CD14-positive monocyte (primary cell): ENCODE measurements around the gene TLE7. TPM values are rescaled to one million over a fixed set of nuclear protein-coding genes. Genes with fewer than 3 reads are reported as not detected.

Experiments used
- DNase-seq, 3 donors: peaks; one replicate each; pipeline ENCODE4 v3.0.0-alpha.2; 2011 to 2022
- H2AFZ ChIP-seq: 2 replicates; pipeline ENCODE4 v1.6.0; 2012; ENCODE audit warnings: mild to moderate bottlenecking, low read depth, low read length, inconsistent platforms; ENCODE audit not compliant: insufficient read depth, poor library complexity, severe bottlenecking
- H3K27ac ChIP-seq, 2 donors: 1 replicate in 1 of 2; 2 replicates in 1 of 2; pipeline ENCODE4 v1.5.1; 2012 to 2013; ENCODE audit warnings: low read length in 2 of 2, control low read depth in 1 of 2, inconsistent platforms in 1 of 2, low read depth in 1 of 2, mild to moderate bottlenecking in 1 of 2
- H3K27me3 ChIP-seq, 2 donors: one replicate each; pipeline versions ENCODE4 v1.6.0 to v1.6.1; 2011 to 2013; ENCODE audit warnings: low read length in 2 of 2; ENCODE audit not compliant: control insufficient read depth in 2 of 2, insufficient read depth in 2 of 2
- H3K36me3 ChIP-seq, 2 donors: replicated peaks in 1 of 2; 1 replicate in 1 of 2; 2 replicates in 1 of 2; pipeline versions ENCODE4 v1.5.1 to v1.6.1; 2012 to 2013; ENCODE audit warnings: low read length in 2 of 2, control low read depth in 1 of 2, inconsistent platforms in 1 of 2, mild to moderate bottlenecking in 1 of 2; ENCODE audit not compliant: insufficient read depth in 2 of 2, control insufficient read depth in 1 of 2
- H3K4me1 ChIP-seq, 2 donors: 1 replicate in 1 of 2; 2 replicates in 1 of 2; pipeline versions ENCODE4 v1.5.1 to v1.6.1; 2012 to 2013; ENCODE audit warnings: low read length in 2 of 2, control low read depth in 1 of 2, inconsistent platforms in 1 of 2, mild to moderate bottlenecking in 1 of 2, moderate library complexity in 1 of 2; ENCODE audit not compliant: insufficient read depth in 2 of 2, control insufficient read depth in 1 of 2
- H3K4me2 ChIP-seq: replicated peaks from 2 replicates; pipeline ENCODE3; 2012; ENCODE audit warnings: low read length, moderate library complexity, mild to moderate bottlenecking; ENCODE audit not compliant: poor library complexity, severe bottlenecking; ENCODE audit errors: extremely low read depth
- H3K4me3 ChIP-seq, 3 experiments: fragments of 200-600 bp in 1 of 3; sonication (generic) in 1 of 3; replicated peaks in 1 of 3; 1 replicate in 2 of 3; 2 replicates in 1 of 3; pipeline ENCODE4 v1.5.1; 2011 to 2013; ENCODE audit warnings: low read length in 3 of 3, mild to moderate bottlenecking in 3 of 3, control low read depth in 2 of 3, low read depth in 2 of 3, inconsistent platforms in 1 of 3, moderate library complexity in 1 of 3
- H3K79me2 ChIP-seq: 2 replicates; pipeline ENCODE4 v1.6.0; 2012; ENCODE audit warnings: mild to moderate bottlenecking, control low read depth, inconsistent platforms, low read length, moderate library complexity; ENCODE audit not compliant: insufficient read depth
- H3K9ac ChIP-seq: 2 replicates; pipeline ENCODE4 v1.6.0; 2017; ENCODE audit warnings: low read length, mild to moderate bottlenecking; ENCODE audit not compliant: insufficient read depth, poor library complexity, severe bottlenecking
- H3K9me3 ChIP-seq, 2 donors: replicated peaks in 1 of 2; 1 replicate in 1 of 2; 2 replicates in 1 of 2; pipeline versions ENCODE4 v1.5.1 to v1.6.1; 2012 to 2013; ENCODE audit warnings: low read length in 2 of 2, control low read depth in 1 of 2; ENCODE audit not compliant: control insufficient read depth in 1 of 2, insufficient read depth in 1 of 2
- H4K20me1 ChIP-seq: 2 replicates; pipeline ENCODE4 v1.6.0; 2012; ENCODE audit warnings: mild to moderate bottlenecking, low read length, control low read depth, moderate library complexity; ENCODE audit not compliant: insufficient read depth
- H3K27ac Mint-ChIP-seq, 7 donors: one replicate each; pipeline ENCODE4 v1.8.0; 2020; ENCODE audit warnings: mild to moderate bottlenecking in 7 of 7, mixed read lengths in 7 of 7, moderate library complexity in 6 of 7, inconsistent platforms in 2 of 7
- H3K27me3 Mint-ChIP-seq, 3 donors: one replicate each; pipeline ENCODE4 v1.8.0; 2021 to 2022; ENCODE audit warnings: low read depth in 3 of 3, mild to moderate bottlenecking in 3 of 3, mixed read lengths in 3 of 3, moderate library complexity in 3 of 3, inconsistent platforms in 1 of 3
- H3K36me3 Mint-ChIP-seq, 2 donors: one replicate each; pipeline ENCODE4 v1.8.0; 2020; ENCODE audit warnings: mixed read lengths in 2 of 2, inconsistent platforms in 1 of 2, mild to moderate bottlenecking in 1 of 2
- H3K4me1 Mint-ChIP-seq: one replicate; pipeline ENCODE4 v1.8.0; 2020; ENCODE audit warnings: mild to moderate bottlenecking, mixed read lengths
- H3K4me3 Mint-ChIP-seq, 2 donors: one replicate each; pipeline ENCODE4 v1.8.0; 2020; ENCODE audit warnings: mild to moderate bottlenecking in 2 of 2, mixed read lengths in 2 of 2, moderate library complexity in 1 of 2
- H3K9me3 Mint-ChIP-seq, 7 donors: one replicate each; pipeline ENCODE4 v1.8.0; 2020 to 2022; ENCODE audit warnings: mixed read lengths in 7 of 7, mild to moderate bottlenecking in 6 of 7, moderate library complexity in 6 of 7, inconsistent platforms in 2 of 7
- WGBS: methylation state at CpG from one replicate; pipeline ENCODE4 v1.1.5; 2013; ENCODE audit warnings: missing lambda C conversion rate; ENCODE audit not compliant: insufficient coverage; 5-methylcytosine and 5-hydroxymethylcytosine counted together
- intact Hi-C, 2 donors: fragments of 100-400 bp; cut with micrococcal nuclease; formaldehyde crosslinking; loops; one replicate each; pipeline versions ENCODE4 v1.15.0 to v1.15.1; 2023
- polyA plus RNA-seq, 3 donors: library from polyadenylated mRNA; depleted of rRNA in 1 of 3; unstranded in 2 of 3; stranded (reverse) in 1 of 3; fragments of 300-500 nt in 2 of 3; fragments of >200 nt in 1 of 3; fragmentation: Illumina TruSeq in 2 of 3; gene quantifications; 1 replicate in 2 of 3; 2 replicates in 1 of 3; pipeline ENCODE4 v1.2.3, GENCODE V29; 2012 to 2021
- TF ChIP-seq, protein P1 (sequence below): fragments of 200-600 bp; IDR thresholded peaks from one replicate; pipeline ENCODE4 v1.8.0; 2022; ENCODE audit warnings: antibody characterized with exemption, mild to moderate bottlenecking

Gene TLE7
- polyA plus RNA-seq, 3 donors = not detected

DNA sequence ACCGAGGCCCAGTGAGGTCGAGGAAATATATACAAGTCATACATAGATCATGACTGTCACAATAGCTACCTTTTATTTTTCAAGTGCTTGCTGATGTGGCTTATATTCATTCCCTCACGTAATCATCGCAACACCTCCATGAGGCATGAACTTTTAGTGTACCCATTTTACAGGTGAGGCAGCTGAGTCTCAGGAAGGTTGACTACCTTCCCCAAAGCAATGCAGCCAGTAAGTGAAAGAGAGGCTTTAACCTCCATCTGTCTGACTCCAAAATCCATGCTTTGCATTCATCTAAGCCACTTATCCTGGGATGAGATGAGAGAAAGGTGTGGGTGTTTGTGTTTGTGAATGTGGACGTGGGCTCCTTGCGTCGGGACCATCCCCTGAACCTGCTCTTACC is 52.5 kb downstream of the TLE7 start:
- H2AFZ ChIP-seq = no peak overlapping the region
- no CpG with 5 or more reads among the region's 7 CpGs for WGBS

GRCh38 chr16:71387045-71387871 is 54.6 kb downstream of the TLE7 start:
- Histone ChIP-seq H3K9me3 (no peaks in the 10 kb centered on the region), H3K27me3 (no peaks in the 10 kb centered on the region), H2AFZ (no peak overlapping the region), H4K20me1 (no peaks in the 10 kb centered on the region), H3K4me3 (no peak overlapping the region), H3K27ac (no peak overlapping the region), H3K4me2 (no peak overlapping the region), H3K36me3 (no peaks in the 10 kb centered on the region), H3K79me2 (no peaks in the 10 kb centered on the region), H3K9ac (no peak overlapping the region), H3K4me1 (no peaks in the 10 kb centered on the region)
- Mint-ChIP-seq H3K9me3 (peaks cover 0 to 6% (median 2%) of the 10 kb centered on the region in 7 donors), H3K36me3 (no peaks in the 10 kb centered on the region), H3K27ac (no peak overlapping the region), H3K27me3 (peaks cover 11 to 21% (median 16%) of the 10 kb centered on the region in 3 donors), H3K4me1 (no peaks in the 10 kb centered on the region), H3K4me3 (no peak overlapping the region)
- DNase-seq = no peak
- intact Hi-C loops = no loop called here
- 0% methylated on average over 1 of the region's 9 CpGs for WGBS
- TF ChIP-seq, protein P1, sequence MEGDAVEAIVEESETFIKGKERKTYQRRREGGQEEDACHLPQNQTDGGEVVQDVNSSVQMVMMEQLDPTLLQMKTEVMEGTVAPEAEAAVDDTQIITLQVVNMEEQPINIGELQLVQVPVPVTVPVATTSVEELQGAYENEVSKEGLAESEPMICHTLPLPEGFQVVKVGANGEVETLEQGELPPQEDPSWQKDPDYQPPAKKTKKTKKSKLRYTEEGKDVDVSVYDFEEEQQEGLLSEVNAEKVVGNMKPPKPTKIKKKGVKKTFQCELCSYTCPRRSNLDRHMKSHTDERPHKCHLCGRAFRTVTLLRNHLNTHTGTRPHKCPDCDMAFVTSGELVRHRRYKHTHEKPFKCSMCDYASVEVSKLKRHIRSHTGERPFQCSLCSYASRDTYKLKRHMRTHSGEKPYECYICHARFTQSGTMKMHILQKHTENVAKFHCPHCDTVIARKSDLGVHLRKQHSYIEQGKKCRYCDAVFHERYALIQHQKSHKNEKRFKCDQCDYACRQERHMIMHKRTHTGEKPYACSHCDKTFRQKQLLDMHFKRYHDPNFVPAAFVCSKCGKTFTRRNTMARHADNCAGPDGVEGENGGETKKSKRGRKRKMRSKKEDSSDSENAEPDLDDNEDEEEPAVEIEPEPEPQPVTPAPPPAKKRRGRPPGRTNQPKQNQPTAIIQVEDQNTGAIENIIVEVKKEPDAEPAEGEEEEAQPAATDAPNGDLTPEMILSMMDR = no peak

More for the DNA sequence above, 52.5 kb downstream of the TLE7 start:
- no peaks in the 10 kb centered on the region for H3K79me2 ChIP-seq
- H3K36me3 ChIP-seq = no peaks in the 10 kb centered on the region
- no peaks in the 10 kb centered on the region for H3K27me3 ChIP-seq
- no peak overlapping the region for H3K27ac ChIP-seq
- H3K4me3 ChIP-seq = no peak overlapping the region
- Mint-ChIP-seq H3K36me3 (no peaks in the 10 kb centered on the region), H3K4me1 (no peaks in the 10 kb centered on the region), H3K4me3 (no peak overlapping the region), H3K9me3 (peaks cover 0 to 3% (median 0%) of the 10 kb centered on the region in 7 donors), H3K27me3 (peaks cover 14 to 26% (median 17%) of the 10 kb centered on the region in 3 donors), H3K27ac (no peak overlapping the region)
- no peaks in the 10 kb centered on the region for H3K4me1 ChIP-seq
- TF ChIP-seq, protein P1 = no peak
- no peaks in the 10 kb centered on the region for H3K9me3 ChIP-seq
- H3K4me2 ChIP-seq = no peak overlapping the region
- H3K9ac ChIP-seq = no peak overlapping the region
- no peaks in the 10 kb centered on the region for H4K20me1 ChIP-seq
- DNase-seq = no peak
- intact Hi-C loops = no loop called here
